Motor neuron (in vitro differentiated cells): ENCODE measurements around the gene CASP10. TPM values are rescaled to one million over a fixed set of nuclear protein-coding genes. Genes with fewer than 3 reads are reported as not detected.
"Not testable (repeated sequence)": the region's sequence is repeated elsewhere in the genome, so short reads cannot be mapped to it uniquely, and the experiment has no call there.

ENCODE experiments used
- ATAC-seq, 8 experiments: fragments of 200-7000 bp; cut with Tn5 transposase; replicated peaks in 6 of 8; 2 replicates each; pipeline ENCODE4 v1.8.0; 2021; ENCODE audit warnings: mild to moderate bottlenecking in 8 of 8, moderate library complexity in 8 of 8
- H3K27ac ChIP-seq, 2 donors: fragments of 250-450 bp; sonication (Bioruptor Pico); 2 replicates each; pipeline ENCODE4 v1.9.0; 2021; ENCODE audit warnings: antibody characterized with exemption in 2 of 2, mild to moderate bottlenecking in 2 of 2, moderate library complexity in 1 of 2
- H3K4me1 ChIP-seq, 2 donors: fragments of 250-450 bp; sonication (Bioruptor Pico); replicated peaks in 1 of 2; 2 replicates each; pipeline ENCODE4 v1.6.1; 2021; ENCODE audit warnings: antibody characterized with exemption in 2 of 2, mild to moderate bottlenecking in 2 of 2, moderate library complexity in 1 of 2
- H3K4me3 ChIP-seq, 5 donors: fragments of 250-450 bp; sonication (Bioruptor Pico); 2 replicates each; pipeline ENCODE4 v1.9.0; 2021; ENCODE audit warnings: antibody characterized with exemption in 5 of 5, mild to moderate bottlenecking in 5 of 5, moderate library complexity in 4 of 5
- WGBS, 10 experiments: fragments of 450-650 bp; shearing (Covaris generic); methylation state at CpG; one replicate each; pipeline ENCODE4 v1.0.0; 2022; 5-methylcytosine and 5-hydroxymethylcytosine counted together
- in situ Hi-C, 9 experiments: fragments of 400-800 bp; cut with MboI; loops; one replicate each; pipeline ENCODE4 v1.15.0; 2021; ENCODE audit warnings: low sequenced_read_pairs in 9 of 9, low pct_unique_long_range_greater_than_20kb in 2 of 9; ENCODE audit not compliant: unreplicated experiment in 9 of 9
- total RNA-seq, 8 experiments: library from RNA; unstranded; fragments of 300-600 nt; gene quantifications; 2 replicates each; pipeline versions ENCODE4 v1.2.3 to v1.2.4, GENCODE V29; 2022

The CASP10 gene
- total RNA-seq, 8 experiments from 2014 or later, result 0.05 to 11.9 (median 0.58) TPM

GRCh38 chr2:201233192-201233811 lies 50.4 kb downstream of the CASP10 start:
- 26 to 80% (median 56%) methylated on average over 1 to 8 of the region's 8 CpGs; no CpG with 5 or more reads in 2 of the 10 experiments for WGBS, 10 experiments
- ATAC-seq, result peak in 3 of 8 experiments; percentile 54 to 68 (median 59)
- no peaks in the 10 kb centered on the region for H3K4me1 ChIP-seq
- no peak overlapping the region for H3K4me3 ChIP-seq
- in situ Hi-C loops, result loop anchor here in 1 of 9 experiments (25.0 kb wide), 1 partner anchor 954 kb away; no protein-coding TSS in a partner anchor
- H3K27ac ChIP-seq, result no peak overlapping the region

- H3K4me1 ChIP-seq, result no peaks in the 10 kb centered on the region
- ATAC-seq, result no peak
- WGBS, 10 experiments, result 77 to 100% (median 88%) methylated on average over 1 to 13 of the region's 21 CpGs; no CpG with 5 or more reads in 1 of the 10 experiments
- no peak overlapping the region for H3K27ac ChIP-seq
- H3K4me3 ChIP-seq, result no peak overlapping the region
- in situ Hi-C loops, result loop anchor here in 1 of 9 experiments (25.0 kb wide), 1 partner anchor 953 kb away; no protein-coding TSS in a partner anchor
These were observed 51.1 kb downstream of the CASP10 start for GRCh38 chr2:201233812-201234662.

GRCh38 chr2:201234663-201235135 lies 51.8 kb downstream of the CASP10 start:
- ATAC-seq, result peak in 1 of 8 experiments; percentile 7
- H3K4me1 ChIP-seq, result no peaks in the 10 kb centered on the region
- H3K4me3 ChIP-seq, result no peak overlapping the region
- 21 to 100% (median 85%) methylated on average over 1 to 3 of the region's 3 CpGs for WGBS, 10 experiments
- no peak overlapping the region for H3K27ac ChIP-seq
- in situ Hi-C loops, result loop anchor here in 1 of 9 experiments (25.0 kb wide), 1 partner anchor 953 kb away; no protein-coding TSS in a partner anchor

- peak; percentile 28 to 77 (median 54) for ATAC-seq
- in situ Hi-C loops, result loop anchor here in 1 of 9 experiments (25.0 kb wide), 1 partner anchor 951 kb away; no protein-coding TSS in a partner anchor
- 4 to 76% (median 28%) methylated on average over 3 to 12 of the region's 14 CpGs for WGBS, 10 experiments
- no peak overlapping the region for H3K27ac ChIP-seq
- no peak overlapping the region for H3K4me3 ChIP-seq
- H3K4me1 ChIP-seq, result no peaks in the 10 kb centered on the region
These were observed 53.2 kb downstream of the CASP10 start for GRCh38 chr2:201235860-201236811.

GRCh38 chr2:201237486-201238123 lies 54.7 kb downstream of the CASP10 start:
- Histone ChIP-seq H3K4me3 (no peak overlapping the region), H3K4me1 (no peaks in the 10 kb centered on the region), H3K27ac (no peak overlapping the region)
- in situ Hi-C loops, result loop anchor here in 1 of 9 experiments (25.0 kb wide), 1 partner anchor 950 kb away; no protein-coding TSS in a partner anchor
- 23 to 100% (median 89%) methylated on average over 2 to 7 of the region's 7 CpGs for WGBS, 10 experiments
- no peak for ATAC-seq

- peak in 2 of 8 experiments; percentile 79 to 89 for ATAC-seq
- in situ Hi-C loops, result loop anchor here in 1 of 9 experiments (25.0 kb wide), 1 partner anchor 948 kb away; no protein-coding TSS in a partner anchor
- H3K4me1 ChIP-seq, H3K27ac ChIP-seq, H3K4me3 ChIP-seq: not testable (repeated sequence)
- 6 to 100% (median 91%) methylated on average over 3 to 9 of the region's 21 CpGs for WGBS, 10 experiments
These were observed 56.4 kb downstream of the CASP10 start for GRCh38 chr2:201239167-201239935.

- in situ Hi-C loops, result loop anchor here in 2 of 9 experiments (10.0 to 25.0 kb wide), 2 partner anchors 122 to 945 kb away; no protein-coding TSS in a partner anchor
- Histone ChIP-seq H3K4me3 (no peak overlapping the region), H3K27ac (no peak overlapping the region), H3K4me1 (no peaks in the 10 kb centered on the region)
- no peak for ATAC-seq
These were observed 59.8 kb downstream of the CASP10 start for GRCh38 chr2:201242571-201243277.

GRCh38 chr2:201244829-201245228 lies 61.9 kb downstream of the CASP10 start:
- WGBS, 10 experiments, result 80 to 100% (median 100%) methylated on average over 1 to 3 of the region's 5 CpGs; no CpG with 5 or more reads in 2 of the 10 experiments
- in situ Hi-C loops, result loop anchor here in 2 of 9 experiments (10.0 to 25.0 kb wide), 2 partner anchors 120 to 942 kb away; no protein-coding TSS in a partner anchor
- Histone ChIP-seq H3K27ac (no peak overlapping the region), H3K4me3 (no peak overlapping the region), H3K4me1 (no peaks in the 10 kb centered on the region)
- no peak for ATAC-seq

- ATAC-seq, result no peak
- no peak overlapping the region for H3K27ac ChIP-seq
- in situ Hi-C loops, result loop anchor here in 2 of 9 experiments (10.0 to 25.0 kb wide), 2 partner anchors 119 to 941 kb away; no protein-coding TSS in a partner anchor
- no peak overlapping the region for H3K4me3 ChIP-seq
- H3K4me1 ChIP-seq, result no peaks in the 10 kb centered on the region
- 60 to 93% (median 85%) methylated on average over 1 to 3 of the region's 4 CpGs; no CpG with 5 or more reads in 3 of the 10 experiments for WGBS, 10 experiments
These were observed 63.3 kb downstream of the CASP10 start for GRCh38 chr2:201246280-201246679.

GRCh38 chr2:201248288-201248844 lies 65.4 kb downstream of the CASP10 start:
- in situ Hi-C loops, result loop anchor here in 2 of 9 experiments (10.0 to 25.0 kb wide), 2 partner anchors 116 to 939 kb away; no protein-coding TSS in a partner anchor
- WGBS, 10 experiments, result 21 to 100% (median 85%) methylated on average over 2 to 6 of the region's 6 CpGs; no CpG with 5 or more reads in 1 of the 10 experiments
- no peak overlapping the region for H3K27ac ChIP-seq
- ATAC-seq, result no peak
- H3K4me3 ChIP-seq, result no peak overlapping the region
- no peaks in the 10 kb centered on the region for H3K4me1 ChIP-seq
